ENCODE measurements around the gene PIAS4.

GRCh38 chr19:3977242-3978143 lies 30.0 kb upstream of the PIAS4 start:
- TF ChIP-seq CSRNP3 (CRISPR knock-in tag; IDR thresholded peaks at IDR 0.05) (no peak), ZFP3 (CRISPR knock-in tag; IDR thresholded peaks at IDR 0.05) (no peak)
- TF ChIP-seq, protein P1, sequence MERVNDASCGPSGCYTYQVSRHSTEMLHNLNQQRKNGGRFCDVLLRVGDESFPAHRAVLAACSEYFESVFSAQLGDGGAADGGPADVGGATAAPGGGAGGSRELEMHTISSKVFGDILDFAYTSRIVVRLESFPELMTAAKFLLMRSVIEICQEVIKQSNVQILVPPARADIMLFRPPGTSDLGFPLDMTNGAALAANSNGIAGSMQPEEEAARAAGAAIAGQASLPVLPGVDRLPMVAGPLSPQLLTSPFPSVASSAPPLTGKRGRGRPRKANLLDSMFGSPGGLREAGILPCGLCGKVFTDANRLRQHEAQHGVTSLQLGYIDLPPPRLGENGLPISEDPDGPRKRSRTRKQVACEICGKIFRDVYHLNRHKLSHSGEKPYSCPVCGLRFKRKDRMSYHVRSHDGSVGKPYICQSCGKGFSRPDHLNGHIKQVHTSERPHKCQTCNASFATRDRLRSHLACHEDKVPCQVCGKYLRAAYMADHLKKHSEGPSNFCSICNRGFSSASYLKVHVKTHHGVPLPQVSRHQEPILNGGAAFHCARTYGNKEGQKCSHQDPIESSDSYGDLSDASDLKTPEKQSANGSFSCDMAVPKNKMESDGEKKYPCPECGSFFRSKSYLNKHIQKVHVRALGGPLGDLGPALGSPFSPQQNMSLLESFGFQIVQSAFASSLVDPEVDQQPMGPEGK (CRISPR knock-in tag; IDR thresholded peaks at IDR 0.05; ENCODE audit: borderline replicate concordance), result no peak
